Large intestine (tissue), 12 donors: ENCODE results near the gene TRIM66. TPM values are rescaled to one million over a fixed set of nuclear protein-coding genes. Genes with fewer than 3 reads are reported as not detected.
A peak's percentile ranks its signal among the peaks of the same experiment; 100 is the strongest.

Experiments used
- DNase-seq, 2 donors: peaks; one replicate each; pipeline versions ENCODE4 v3.0.0 to v3.0.0-alpha.2; 2013
- H3K27ac ChIP-seq: one replicate; pipeline ENCODE4 v1.5.1; 2013; ENCODE audit warnings: low read length
- H3K27me3 ChIP-seq: 2 replicates; pipeline ENCODE4 v1.6.1; 2013; ENCODE audit warnings: low read length; ENCODE audit not compliant: control insufficient read depth, insufficient read depth
- H3K36me3 ChIP-seq: 2 replicates; pipeline ENCODE4 v1.6.1; 2013; ENCODE audit warnings: low read length; ENCODE audit not compliant: control insufficient read depth, insufficient read depth
- H3K4me1 ChIP-seq: one replicate; pipeline ENCODE4 v1.6.1; 2013; ENCODE audit warnings: low read length; ENCODE audit not compliant: control insufficient read depth, insufficient read depth
- H3K4me3 ChIP-seq: one replicate; pipeline ENCODE4 v1.5.1; 2013; ENCODE audit warnings: low read length
- H3K9me3 ChIP-seq: one replicate; pipeline ENCODE4 v1.6.1; 2013; ENCODE audit warnings: mild to moderate bottlenecking, low read depth, low read length, moderate library complexity; ENCODE audit not compliant: control insufficient read depth
- WGBS: methylation state at CpG from one replicate; pipeline ENCODE4 v1.1.5; 2013; ENCODE audit warnings: low lambda C conversion rate; ENCODE audit not compliant: insufficient coverage; 5-methylcytosine and 5-hydroxymethylcytosine counted together
- long read RNA-seq, 11 donors: transcript quantifications; one replicate each; lab custom pipeline, GENCODE V29; 2026
- polyA plus RNA-seq: library from polyadenylated mRNA; unstranded; fragments of 120-200 nt; gene quantifications from one replicate; pipeline ENCODE4 v1.2.1, GENCODE V29; 2013

TRIM66 gene, protein sequence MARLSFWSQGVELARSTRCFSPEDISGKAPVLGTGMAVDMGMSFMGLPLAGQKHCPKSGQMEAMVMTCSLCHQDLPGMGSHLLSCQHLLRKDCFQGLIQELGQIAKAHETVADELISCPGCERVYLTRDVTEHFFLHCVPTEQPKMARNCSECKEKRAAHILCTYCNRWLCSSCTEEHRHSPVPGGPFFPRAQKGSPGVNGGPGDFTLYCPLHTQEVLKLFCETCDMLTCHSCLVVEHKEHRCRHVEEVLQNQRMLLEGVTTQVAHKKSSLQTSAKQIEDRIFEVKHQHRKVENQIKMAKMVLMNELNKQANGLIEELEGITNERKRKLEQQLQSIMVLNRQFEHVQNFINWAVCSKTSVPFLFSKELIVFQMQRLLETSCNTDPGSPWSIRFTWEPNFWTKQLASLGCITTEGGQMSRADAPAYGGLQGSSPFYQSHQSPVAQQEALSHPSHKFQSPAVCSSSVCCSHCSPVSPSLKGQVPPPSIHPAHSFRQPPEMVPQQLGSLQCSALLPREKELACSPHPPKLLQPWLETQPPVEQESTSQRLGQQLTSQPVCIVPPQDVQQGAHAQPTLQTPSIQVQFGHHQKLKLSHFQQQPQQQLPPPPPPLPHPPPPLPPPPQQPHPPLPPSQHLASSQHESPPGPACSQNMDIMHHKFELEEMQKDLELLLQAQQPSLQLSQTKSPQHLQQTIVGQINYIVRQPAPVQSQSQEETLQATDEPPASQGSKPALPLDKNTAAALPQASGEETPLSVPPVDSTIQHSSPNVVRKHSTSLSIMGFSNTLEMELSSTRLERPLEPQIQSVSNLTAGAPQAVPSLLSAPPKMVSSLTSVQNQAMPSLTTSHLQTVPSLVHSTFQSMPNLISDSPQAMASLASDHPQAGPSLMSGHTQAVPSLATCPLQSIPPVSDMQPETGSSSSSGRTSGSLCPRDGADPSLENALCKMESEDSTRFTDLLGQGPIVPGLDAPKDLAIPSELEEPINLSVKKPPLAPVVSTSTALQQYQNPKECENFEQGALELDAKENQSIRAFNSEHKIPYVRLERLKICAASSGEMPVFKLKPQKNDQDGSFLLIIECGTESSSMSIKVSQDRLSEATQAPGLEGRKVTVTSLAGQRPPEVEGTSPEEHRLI (N-terminal part only)
- polyA plus RNA-seq, result 7.2 TPM
- long read RNA-seq, donor 1, result 0 reads
- long read RNA-seq, donor 2, partial matches to known transcripts, result 2,483 of 4,580 reads
- long read RNA-seq, donor 2, other reads (novel, unspliced or antisense), result 2,097 of 4,580 reads
- long read RNA-seq, donor 3, result 0 reads
- long read RNA-seq, donor 4, partial matches to known transcripts, result 454 of 692 reads
- long read RNA-seq, donor 4, other reads (novel, unspliced or antisense), result 238 of 692 reads
- long read RNA-seq, donor 5, result 0 reads
- long read RNA-seq, donor 6, partial matches to known transcripts, result 3,991 of 6,292 reads
- long read RNA-seq, donor 6, other reads (novel, unspliced or antisense), result 2,301 of 6,292 reads
- long read RNA-seq, donor 7, result 0 reads
- long read RNA-seq, donor 8, partial matches to known transcripts, result 3,159 of 5,919 reads
- long read RNA-seq, donor 8, other reads (novel, unspliced or antisense), result 2,760 of 5,919 reads
- long read RNA-seq, donor 9, partial matches to known transcripts, result 2,601 of 4,631 reads
- long read RNA-seq, donor 9, other reads (novel, unspliced or antisense), result 2,030 of 4,631 reads
- long read RNA-seq, donor 10, partial matches to known transcripts, result 2,620 of 4,271 reads
- long read RNA-seq, donor 10, other reads (novel, unspliced or antisense), result 1,651 of 4,271 reads
- long read RNA-seq, donor 11, partial matches to known transcripts, result 0 of 1 reads
- long read RNA-seq, donor 11, other reads (novel, unspliced or antisense), result 0 of 1 reads

DNA sequence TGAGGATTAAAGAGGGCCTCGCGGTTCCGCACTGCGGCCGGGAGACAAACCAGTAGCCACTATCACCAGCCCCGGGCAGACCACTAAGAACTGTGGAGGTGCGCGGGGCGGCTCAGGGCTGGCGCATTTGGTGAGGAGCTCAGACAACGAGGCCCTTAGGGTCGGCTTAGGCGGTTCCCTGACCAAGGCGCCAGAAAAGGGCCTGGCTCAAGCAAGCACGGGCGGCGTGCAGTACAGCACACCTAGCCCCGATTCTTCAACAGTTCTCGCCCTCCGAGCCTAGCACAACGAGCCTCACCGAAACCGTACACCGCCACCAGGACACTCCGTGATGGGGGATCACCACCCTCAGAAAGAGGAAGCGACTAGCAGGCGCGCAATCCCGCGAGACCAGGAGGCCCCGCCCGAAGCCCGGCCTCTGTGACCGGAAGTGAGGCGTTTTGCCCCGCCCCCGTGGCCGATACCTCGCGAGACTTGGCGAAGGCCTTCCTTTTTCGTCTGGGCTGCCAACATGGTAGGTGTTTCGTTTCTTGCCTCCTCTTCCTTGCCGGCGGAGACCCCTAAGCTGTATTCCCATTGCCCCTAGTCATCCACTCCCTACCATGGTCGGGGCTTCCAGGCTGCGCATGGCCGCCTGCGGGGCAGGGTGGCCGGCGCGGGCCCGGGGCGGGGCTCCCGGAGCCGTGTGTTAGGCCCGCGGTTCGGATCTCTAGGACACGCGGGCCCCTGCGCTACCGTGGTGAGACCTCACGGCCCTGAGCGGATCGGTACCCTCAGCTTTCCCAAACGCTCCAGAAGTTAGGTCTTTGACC is at the start of gene TRIM66, which contains the start of gene RPL27A:
Gene TRIM66, minus strand, starts transcription at position 363 of the 812 bp plus-strand sequence. CDS start 10,391 bp downstream, outside the sequence.
Gene RPL27A, plus strand, starts transcription at position 490 of the 812 bp plus-strand sequence. Its CDS starts 22 bp downstream, at position 512.
- peaks cover 9% of the 10 kb centered on the region for H3K4me1 ChIP-seq

DNA sequence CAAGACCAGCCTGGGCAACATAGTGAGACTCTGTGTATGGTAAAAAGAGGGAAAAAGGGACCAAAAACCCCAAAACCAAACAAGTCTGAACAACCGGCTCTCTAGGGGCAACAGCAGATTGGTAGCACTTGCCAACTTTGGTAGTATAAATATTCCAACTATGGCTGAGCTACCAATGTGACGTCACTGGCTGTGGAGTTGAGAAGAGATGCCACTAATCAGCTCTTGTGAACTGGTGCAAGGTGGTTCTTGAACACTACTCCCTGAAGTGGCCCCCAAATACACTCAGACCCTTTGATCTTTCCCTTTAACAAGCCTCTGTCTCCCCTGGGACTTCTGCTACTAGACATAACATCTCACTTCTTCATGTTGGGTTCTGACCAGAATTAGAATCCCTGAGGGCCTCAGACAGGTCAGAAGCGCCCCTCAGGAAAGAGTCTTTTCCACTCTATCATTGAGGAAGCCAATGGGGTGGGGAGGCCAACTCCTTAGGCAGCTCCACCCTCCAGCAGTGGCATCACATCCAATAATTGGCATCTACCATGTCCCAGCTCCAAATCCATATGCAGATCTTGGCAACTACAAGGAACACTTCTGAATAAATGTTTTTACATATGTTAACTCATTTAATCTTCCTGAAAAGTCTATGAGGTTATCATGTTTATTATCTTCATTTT is 49.3 kb upstream of the TRIM66 start:
- H3K36me3 ChIP-seq, result peaks cover 19% of the 10 kb centered on the region
- no peak overlapping the region for H3K4me3 ChIP-seq
- no peaks in the 10 kb centered on the region for H3K9me3 ChIP-seq
- DNase-seq, result no peak
- H3K27me3 ChIP-seq, result no peaks in the 10 kb centered on the region
- WGBS, result no CpG with 5 or more reads among the region's 3 CpGs
- no peak overlapping the region for H3K27ac ChIP-seq
- H3K4me1 ChIP-seq, result peaks cover 35% of the 10 kb centered on the region

More for the DNA sequence above, at the start of gene TRIM66, which contains the start of gene RPL27A:
- Histone ChIP-seq H3K4me3 (peak within 1 kb of the TSS; percentile 67), H3K27ac (peak within 1 kb of the TSS; percentile 92), H3K9me3 (no peaks in the 10 kb centered on the region), H3K27me3 (no peaks in the 10 kb centered on the region), H3K36me3 (peaks cover 38% of the 10 kb centered on the region)
- peak; percentile 97 for DNase-seq
- no CpG with 5 or more reads among the region's 67 CpGs for WGBS

DNA sequence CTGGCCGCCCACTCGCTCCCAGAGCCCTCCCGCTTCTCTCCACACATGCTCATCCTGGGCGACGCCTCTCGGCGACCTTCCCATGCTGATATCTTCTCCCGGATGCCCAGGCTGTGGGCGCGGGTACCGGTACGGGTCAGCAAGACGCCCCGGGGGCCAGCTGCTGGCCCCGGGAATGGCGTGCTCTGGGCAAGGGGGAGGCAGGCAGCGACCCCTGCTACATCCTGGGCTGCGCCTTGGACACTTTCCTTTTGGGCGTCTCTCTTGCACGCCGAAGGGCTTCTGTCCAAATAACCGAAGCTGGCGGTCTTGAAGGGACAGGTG is 48.2 kb upstream of the TRIM66 start:
- Histone ChIP-seq H3K36me3 (peaks cover 22% of the 10 kb centered on the region), H3K27me3 (no peaks in the 10 kb centered on the region), H3K27ac (no peak overlapping the region), H3K9me3 (no peaks in the 10 kb centered on the region), H3K4me1 (peaks cover 35% of the 10 kb centered on the region), H3K4me3 (no peak overlapping the region)
- WGBS, result no CpG with 5 or more reads among the region's 23 CpGs
- DNase-seq, result no peak

DNA sequence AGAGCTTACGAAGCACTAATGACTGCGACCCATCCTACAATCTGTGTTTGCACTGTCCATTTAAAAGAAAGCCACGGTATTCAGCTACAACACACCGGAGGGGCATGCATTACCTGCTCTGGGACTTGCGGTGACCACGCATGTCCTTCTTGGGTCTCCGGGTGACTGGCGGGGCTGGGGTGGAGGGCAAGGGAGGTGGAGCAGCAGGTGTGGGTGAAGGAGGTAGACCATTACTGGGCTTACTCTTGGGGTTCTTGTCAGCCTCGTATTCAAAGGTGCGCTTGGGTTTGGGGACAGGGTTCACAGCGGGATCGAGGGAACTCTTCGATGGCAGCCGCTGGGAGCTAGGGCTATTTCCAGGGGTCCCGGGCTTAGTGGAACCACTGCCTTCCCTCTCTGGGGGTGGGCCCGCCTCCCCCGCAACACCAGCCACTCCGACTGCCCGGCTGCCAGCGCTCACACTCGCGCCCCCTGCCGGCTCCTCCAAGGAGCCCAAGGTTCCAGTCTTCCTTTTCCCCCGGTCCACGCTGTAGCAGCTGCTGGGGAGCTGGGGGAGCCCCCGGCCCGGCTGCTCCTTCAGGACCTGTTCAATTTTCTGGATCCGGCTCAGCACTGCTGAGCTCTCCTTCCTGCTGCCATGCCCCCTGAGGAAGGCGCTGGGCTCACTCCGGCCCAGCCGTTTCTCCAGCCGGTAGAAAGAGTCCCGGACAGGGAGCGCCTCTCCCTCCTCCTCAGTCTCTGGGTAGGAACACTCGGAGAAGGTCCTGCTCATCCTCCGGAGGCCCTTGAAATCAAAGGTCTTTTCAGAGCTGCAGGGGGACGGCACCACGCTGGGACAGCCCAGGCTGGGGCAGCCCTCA is 47.6 kb upstream of the TRIM66 start:
- H3K4me3 ChIP-seq, result no peak overlapping the region
- no CpG with 5 or more reads among the region's 38 CpGs for WGBS
- H3K27me3 ChIP-seq, result no peaks in the 10 kb centered on the region
- H3K36me3 ChIP-seq, result peaks cover 22% of the 10 kb centered on the region
- DNase-seq, result no peak
- H3K27ac ChIP-seq, result no peak overlapping the region
- H3K9me3 ChIP-seq, result no peaks in the 10 kb centered on the region
- peaks cover 32% of the 10 kb centered on the region for H3K4me1 ChIP-seq

DNA sequence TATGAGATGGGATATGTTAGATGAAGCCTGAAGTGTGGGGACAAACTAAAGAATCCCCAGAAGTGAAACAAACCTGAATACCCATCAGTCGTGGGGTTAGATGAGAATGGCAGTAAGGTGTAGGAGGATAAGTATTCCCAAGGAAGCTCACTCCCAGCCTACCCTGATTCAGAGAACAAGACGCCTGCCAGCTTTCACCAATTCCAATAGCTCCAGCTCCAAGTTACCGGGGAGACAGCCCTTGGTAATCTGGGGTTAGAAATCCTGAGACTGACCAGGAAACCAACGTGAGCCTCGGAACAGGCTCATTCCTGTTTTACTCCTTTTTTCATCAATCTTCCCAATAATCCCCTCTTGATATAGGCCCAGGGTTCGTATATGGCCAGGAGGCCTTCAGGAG is 46.6 kb upstream of the TRIM66 start:
- H3K36me3 ChIP-seq, result peaks cover 25% of the 10 kb centered on the region
- H3K27me3 ChIP-seq, result no peaks in the 10 kb centered on the region
- no peak overlapping the region for H3K4me3 ChIP-seq
- peak overlapping the region; percentile 28 for H3K27ac ChIP-seq
- no CpG with 5 or more reads among the region's 6 CpGs for WGBS
- peaks cover 33% of the 10 kb centered on the region for H3K4me1 ChIP-seq
- no peak for DNase-seq
- no peaks in the 10 kb centered on the region for H3K9me3 ChIP-seq

DNA sequence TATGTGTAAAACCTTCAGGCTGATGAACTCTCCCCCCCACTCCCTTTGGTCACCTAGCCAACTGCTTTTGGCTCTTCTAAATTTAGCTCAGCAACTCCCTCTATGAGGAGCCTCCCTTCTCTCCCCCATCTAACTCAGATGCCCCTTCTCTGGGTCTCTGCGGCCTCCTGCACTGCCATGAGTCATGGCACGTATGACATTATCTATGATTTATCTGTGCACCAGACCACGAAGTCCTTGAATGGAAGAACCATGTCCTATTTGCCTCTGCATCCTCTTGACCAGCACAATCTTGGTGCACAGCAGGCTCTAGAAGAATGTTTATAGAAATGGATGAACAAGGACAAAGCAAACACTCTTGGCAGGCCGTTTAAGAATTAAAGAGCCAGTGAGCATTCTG is 46.1 kb upstream of the TRIM66 start:
- H3K4me1 ChIP-seq, result peaks cover 34% of the 10 kb centered on the region
- WGBS, result 50% methylated on average over 1 of the region's 4 CpGs
- H3K9me3 ChIP-seq, result no peaks in the 10 kb centered on the region
- H3K4me3 ChIP-seq, result no peak overlapping the region
- H3K36me3 ChIP-seq, result peaks cover 25% of the 10 kb centered on the region
- H3K27me3 ChIP-seq, result no peaks in the 10 kb centered on the region
- no peak for DNase-seq
- H3K27ac ChIP-seq, result peak overlapping the region; percentile 28

DNA sequence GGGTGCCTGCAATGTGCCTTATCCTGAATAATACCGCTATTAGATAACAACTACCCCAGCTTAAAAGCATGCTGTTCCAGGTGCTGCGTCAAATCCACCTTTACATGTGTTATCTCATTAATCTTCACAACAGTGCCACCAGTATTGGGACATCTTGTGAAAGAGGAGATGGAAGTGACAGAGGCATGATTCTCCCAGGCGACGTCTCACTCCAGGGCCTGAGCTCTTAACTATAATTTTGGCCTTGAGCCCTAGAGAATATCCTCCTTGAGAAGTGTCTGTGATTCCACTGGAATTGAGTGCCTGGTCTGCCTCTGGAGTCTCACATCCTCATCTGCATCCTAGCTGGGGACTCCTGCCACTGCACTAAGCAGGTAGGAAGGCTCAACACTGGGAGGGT is 43.9 kb upstream of the TRIM66 start:
- Histone ChIP-seq H3K27ac (no peak overlapping the region), H3K4me3 (no peak overlapping the region), H3K9me3 (no peaks in the 10 kb centered on the region), H3K27me3 (no peaks in the 10 kb centered on the region), H3K4me1 (peaks cover 42% of the 10 kb centered on the region), H3K36me3 (peaks cover 28% of the 10 kb centered on the region)
- DNase-seq, result no peak
- WGBS, result no CpG with 5 or more reads among the region's 4 CpGs

DNA sequence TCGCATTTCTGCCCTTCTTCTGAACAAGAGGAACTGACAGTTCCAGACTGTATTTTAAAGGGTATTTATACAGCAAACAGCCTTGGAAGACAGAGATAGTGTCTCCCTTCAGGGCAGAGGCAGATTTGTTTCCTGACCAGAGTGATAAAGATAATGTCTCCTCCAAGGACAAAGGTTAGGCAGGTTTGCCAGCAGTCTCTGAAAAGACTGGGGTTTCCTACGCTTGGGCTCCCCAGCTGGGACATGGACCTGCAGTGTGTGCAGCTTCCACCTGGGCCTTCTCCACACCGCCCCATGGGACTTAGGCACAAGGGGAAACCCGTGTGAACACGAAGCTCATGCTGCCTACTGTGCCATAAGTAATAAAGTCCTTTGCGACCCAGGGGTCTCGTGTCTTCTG is 42.2 kb upstream of the TRIM66 start:
- Histone ChIP-seq H3K36me3 (peaks cover 15% of the 10 kb centered on the region), H3K9me3 (no peaks in the 10 kb centered on the region), H3K4me1 (peaks cover 59% of the 10 kb centered on the region), H3K27me3 (no peaks in the 10 kb centered on the region), H3K4me3 (no peak overlapping the region), H3K27ac (peak overlapping the region; percentile 36)
- no CpG with 5 or more reads among the region's 7 CpGs for WGBS
- DNase-seq, result peak in 1 of 2 donors; percentile 69
